TTC549 (cell line): ENCODE measurements around the gene CORIN.
"Not testable (repeated sequence)": the region's sequence is repeated elsewhere in the genome, so short reads cannot be mapped to it uniquely, and the experiment has no call there.

Source experiments
- FAIRE-seq: peaks from 2 replicates; lab custom pipeline; 2012; peaks lifted over from hg19 to GRCh38; lab: Jason Lieb, UNC

CORIN gene

DNA sequence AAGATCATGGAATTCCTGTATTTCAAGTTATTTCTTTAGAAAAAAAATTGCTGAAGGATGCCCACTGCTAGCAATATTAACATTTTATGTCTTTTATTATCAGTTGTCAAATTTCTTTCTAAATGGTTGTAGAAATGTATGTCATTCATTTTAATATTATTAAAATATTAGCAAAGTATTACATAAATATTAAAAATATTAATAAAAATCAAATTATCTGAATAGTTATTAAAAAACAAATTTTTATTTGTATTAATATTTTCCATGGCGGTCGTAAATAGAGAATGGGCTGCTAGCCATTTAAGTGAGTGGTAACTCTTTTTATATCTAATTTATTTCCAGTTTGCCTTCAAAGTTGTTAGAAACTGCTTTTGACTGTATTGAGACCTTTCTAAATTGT lies 280.6 kb downstream of the CORIN start:
- peak; percentile 53 for FAIRE-seq

DNA sequence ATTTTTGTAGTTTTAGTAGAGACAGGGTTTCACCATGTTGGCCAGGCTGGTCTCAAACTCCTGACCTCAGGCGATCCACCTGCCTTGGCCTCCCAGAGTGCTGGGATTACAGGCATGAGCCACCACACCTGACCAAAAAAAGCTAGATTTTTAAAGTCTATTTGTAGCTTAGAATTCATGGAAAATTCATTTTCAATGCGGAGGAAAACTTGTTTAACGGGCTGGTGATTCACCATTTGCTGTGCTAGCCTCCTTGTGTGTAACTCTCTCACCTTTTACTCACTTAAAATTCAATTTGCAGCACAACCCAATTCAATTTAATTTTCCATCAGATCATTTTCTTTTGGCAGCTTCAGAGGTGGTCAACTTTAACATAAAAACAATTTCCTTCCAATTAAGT lies 281.9 kb downstream of the CORIN start:
- not testable (repeated sequence) for FAIRE-seq

DNA sequence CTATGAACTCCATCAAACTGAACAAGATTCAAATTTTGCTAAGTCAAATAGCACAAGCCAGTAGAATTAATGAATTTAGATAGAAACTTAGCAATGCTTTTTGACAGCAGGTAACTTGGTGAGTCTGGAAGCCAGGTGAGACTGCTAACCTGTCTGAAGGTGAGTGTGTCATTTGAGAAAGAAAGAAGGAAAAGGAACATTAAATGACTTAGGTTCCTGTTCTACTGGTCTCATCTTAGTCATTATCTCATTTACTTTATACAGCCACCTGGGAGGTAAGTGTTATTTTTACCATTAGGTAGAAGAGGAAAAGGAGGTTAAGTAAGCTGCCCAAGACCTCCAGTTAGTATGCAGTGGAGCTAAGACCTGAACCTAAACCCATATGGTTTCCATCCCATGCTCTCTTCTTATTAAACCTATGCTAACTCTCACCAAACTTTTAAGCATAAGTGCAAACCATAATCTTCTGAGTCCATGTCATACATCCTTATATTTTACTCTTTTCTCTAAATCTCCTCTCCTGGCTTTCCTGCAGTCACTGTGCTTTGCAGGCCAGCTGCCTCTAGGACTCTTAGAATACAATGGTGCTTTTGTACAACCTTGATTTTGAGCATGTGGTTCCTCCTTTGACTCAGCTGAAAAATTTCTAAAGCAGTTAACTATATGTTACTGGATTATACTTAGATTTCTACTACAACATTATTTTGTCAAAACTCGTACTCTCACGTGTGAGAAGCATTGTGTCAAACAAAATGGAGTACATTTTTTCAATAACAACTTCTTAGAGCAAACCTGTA lies 284.3 kb downstream of the CORIN start:
- FAIRE-seq: no peak

DNA sequence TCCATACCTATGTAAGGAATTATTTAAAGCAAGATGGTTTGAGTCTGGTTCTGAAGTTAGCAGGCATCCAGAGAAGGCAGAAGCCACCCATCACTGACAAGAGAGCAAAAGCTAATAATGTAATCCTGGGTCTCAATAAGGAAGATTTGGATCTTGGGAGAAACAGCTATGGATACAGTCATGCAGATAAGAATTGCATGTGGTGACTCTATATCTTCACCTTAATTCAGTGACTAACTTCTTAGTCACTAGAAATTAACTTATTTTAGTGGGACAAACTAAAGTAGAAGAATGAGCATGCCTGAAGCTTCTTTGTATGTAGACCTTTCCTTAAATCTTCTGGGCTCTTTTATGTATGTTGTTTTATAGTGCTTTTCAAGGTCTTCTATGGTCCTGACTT lies 286.2 kb downstream of the CORIN start:
- FAIRE-seq: no peak

DNA sequence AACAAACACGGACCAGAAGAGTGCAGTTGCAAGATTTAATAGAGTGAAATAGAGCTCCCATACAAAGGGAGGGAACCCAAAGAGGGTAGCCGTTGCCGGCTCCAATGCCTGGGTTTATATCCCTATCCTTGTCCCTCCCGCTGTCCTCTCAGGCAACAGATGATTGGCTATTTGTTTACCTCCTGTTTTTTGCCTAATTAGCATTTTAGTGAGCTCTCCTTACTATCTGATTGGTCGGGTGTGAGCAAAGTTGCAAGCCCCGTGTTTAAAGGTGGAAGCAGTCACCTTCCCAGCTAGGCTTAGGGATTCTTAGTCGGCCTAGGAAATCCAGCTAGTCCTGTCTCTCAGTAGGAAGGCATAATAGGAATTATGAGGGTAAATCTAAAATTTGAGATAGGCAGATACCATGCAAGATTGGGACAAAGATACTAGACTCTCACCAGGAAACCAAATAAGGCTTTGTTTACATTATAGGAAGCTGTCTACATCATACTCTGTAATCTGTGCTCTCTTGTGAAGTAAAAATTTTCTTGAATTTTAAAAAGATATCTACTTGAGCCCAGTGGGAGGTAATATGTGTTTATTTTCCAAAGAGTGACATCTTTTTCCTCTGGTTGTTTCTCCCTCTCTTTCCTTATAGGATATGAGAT lies 286.8 kb downstream of the CORIN start:
- FAIRE-seq: no peak

DNA sequence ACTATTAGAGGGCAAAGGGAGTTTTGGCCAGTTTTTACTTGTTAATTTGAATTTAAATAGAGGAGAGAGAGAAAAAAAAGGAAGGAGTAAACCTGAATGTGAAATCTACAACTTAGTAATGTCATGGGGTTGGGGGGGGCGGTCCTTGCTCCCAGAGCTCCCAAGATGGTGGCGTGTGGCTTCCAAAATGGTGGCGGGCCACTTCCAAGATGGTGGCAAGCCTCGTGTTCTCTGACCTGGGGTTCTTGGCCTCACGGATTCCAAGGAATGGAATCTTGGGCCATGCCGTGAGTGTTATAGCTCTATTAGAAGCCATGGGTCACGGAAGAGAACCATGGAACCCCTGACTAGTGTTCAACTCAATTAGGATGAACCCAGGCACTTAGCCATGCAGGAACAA lies 287.5 kb downstream of the CORIN start:
- not testable (repeated sequence) for FAIRE-seq
